PC-9 (cell line): ENCODE measurements around the gene STH.

Source experiments
- EZH2 ChIP-seq: fragments of 200-600 bp; sonication (generic); IDR thresholded peaks from 2 replicates; pipeline ENCODE4 v1.8.0; 2017; ENCODE audit warnings: antibody characterized with exemption, low read depth
- TF ChIP-seq, protein P1 (sequence below): fragments of 200-600 bp; sonication (generic); conservative IDR thresholded peaks from 2 replicates; pipeline ENCODE4 v1.6.1; 2017; ENCODE audit warnings: mixed run types, antibody characterized with exemption, mild to moderate bottlenecking, moderate library complexity

DNA sequence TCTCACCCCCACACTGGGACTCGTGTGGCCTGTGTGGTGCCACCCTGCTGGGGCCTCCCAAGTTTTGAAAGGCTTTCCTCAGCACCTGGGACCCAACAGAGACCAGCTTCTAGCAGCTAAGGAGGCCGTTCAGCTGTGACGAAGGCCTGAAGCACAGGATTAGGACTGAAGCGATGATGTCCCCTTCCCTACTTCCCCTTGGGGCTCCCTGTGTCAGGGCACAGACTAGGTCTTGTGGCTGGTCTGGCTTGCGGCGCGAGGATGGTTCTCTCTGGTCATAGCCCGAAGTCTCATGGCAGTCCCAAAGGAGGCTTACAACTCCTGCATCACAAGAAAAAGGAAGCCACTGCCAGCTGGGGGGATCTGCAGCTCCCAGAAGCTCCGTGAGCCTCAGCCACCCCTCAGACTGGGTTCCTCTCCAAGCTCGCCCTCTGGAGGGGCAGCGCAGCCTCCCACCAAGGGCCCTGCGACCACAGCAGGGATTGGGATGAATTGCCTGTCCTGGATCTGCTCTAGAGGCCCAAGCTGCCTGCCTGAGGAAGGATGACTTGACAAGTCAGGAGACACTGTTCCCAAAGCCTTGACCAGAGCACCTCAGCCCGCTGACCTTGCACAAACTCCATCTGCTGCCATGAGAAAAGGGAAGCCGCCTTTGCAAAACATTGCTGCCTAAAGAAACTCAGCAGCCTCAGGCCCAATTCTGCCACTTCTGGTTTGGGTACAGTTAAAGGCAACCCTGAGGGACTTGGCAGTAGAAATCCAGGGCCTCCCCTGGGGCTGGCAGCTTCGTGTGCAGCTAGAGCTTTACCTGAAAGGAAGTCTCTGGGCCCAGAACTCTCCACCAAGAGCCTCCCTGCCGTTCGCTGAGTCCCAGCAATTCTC, 27.4 kb downstream of the STH start:
- TF ChIP-seq, protein P1, sequence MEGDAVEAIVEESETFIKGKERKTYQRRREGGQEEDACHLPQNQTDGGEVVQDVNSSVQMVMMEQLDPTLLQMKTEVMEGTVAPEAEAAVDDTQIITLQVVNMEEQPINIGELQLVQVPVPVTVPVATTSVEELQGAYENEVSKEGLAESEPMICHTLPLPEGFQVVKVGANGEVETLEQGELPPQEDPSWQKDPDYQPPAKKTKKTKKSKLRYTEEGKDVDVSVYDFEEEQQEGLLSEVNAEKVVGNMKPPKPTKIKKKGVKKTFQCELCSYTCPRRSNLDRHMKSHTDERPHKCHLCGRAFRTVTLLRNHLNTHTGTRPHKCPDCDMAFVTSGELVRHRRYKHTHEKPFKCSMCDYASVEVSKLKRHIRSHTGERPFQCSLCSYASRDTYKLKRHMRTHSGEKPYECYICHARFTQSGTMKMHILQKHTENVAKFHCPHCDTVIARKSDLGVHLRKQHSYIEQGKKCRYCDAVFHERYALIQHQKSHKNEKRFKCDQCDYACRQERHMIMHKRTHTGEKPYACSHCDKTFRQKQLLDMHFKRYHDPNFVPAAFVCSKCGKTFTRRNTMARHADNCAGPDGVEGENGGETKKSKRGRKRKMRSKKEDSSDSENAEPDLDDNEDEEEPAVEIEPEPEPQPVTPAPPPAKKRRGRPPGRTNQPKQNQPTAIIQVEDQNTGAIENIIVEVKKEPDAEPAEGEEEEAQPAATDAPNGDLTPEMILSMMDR, result no peak
- no peak for TF ChIP-seq EZH2
